Neural progenitor cell (in vitro differentiated cells): Measurements from ENCODE around the gene SPRED2. TPM values are rescaled to one million over a fixed set of nuclear protein-coding genes. Genes with fewer than 3 reads are reported as not detected.

ENCODE experiments used
- DNase-seq: peaks from one replicate; pipeline ENCODE4 v3.0.0-alpha.2; 2016; ENCODE audit warnings: low spot score
- H2AFZ ChIP-seq: fragments of 200-600 bp; sonication (generic); replicated peaks from 2 replicates; pipeline ENCODE4 v1.6.1; 2016; ENCODE audit warnings: antibody characterized with exemption
- H3F3A ChIP-seq: fragments of 200-600 bp; sonication (generic); 2 replicates; pipeline ENCODE4 v1.6.1; 2016; ENCODE audit warnings: antibody characterized with exemption, low read depth
- H3K27ac ChIP-seq: fragments of 200-600 bp; sonication (generic); 2 replicates; pipeline ENCODE4 v1.5.1; 2016; ENCODE audit warnings: mild to moderate bottlenecking
- H3K27me3 ChIP-seq: fragments of 200-600 bp; sonication (generic); 2 replicates; pipeline ENCODE4 v1.6.1; 2016; ENCODE audit warnings: mild to moderate bottlenecking, moderate library complexity
- H3K36me3 ChIP-seq: fragments of 200-600 bp; sonication (generic); 2 replicates; pipeline ENCODE4 v1.5.1; 2016
- H3K4me1 ChIP-seq: fragments of 200-600 bp; sonication (generic); 2 replicates; pipeline ENCODE4 v1.6.1; 2016; ENCODE audit warnings: mixed run types
- H3K4me2 ChIP-seq: fragments of 200-600 bp; sonication (generic); 2 replicates; pipeline ENCODE4 v1.6.1; 2016
- H3K4me3 ChIP-seq: fragments of 200-600 bp; sonication (generic); 2 replicates; pipeline ENCODE4 v1.5.1; 2016
- H3K79me2 ChIP-seq: fragments of 200-600 bp; sonication (generic); 2 replicates; pipeline ENCODE4 v1.6.1; 2016; ENCODE audit warnings: low read depth
- H3K9ac ChIP-seq: fragments of 200-600 bp; sonication (generic); 2 replicates; pipeline ENCODE4 v1.6.1; 2016
- H3K9me3 ChIP-seq: fragments of 200-600 bp; sonication (generic); 2 replicates; pipeline ENCODE4 v1.5.1; 2016; ENCODE audit warnings: low read depth
- H4K20me1 ChIP-seq: fragments of 200-600 bp; sonication (generic); 2 replicates; pipeline ENCODE4 v1.6.1; 2016; ENCODE audit warnings: low read depth
- H3K27ac Mint-ChIP-seq: 3 replicates; pipeline ENCODE4 v1.8.0; 2021; ENCODE audit warnings: mixed read lengths
- H3K27me3 Mint-ChIP-seq: 2 replicates; pipeline ENCODE4 v1.8.0; 2022; ENCODE audit warnings: low read depth, mild to moderate bottlenecking, inconsistent platforms, moderate library complexity, mixed read lengths; ENCODE audit not compliant: insufficient read depth
- H3K36me3 Mint-ChIP-seq: 3 replicates; pipeline ENCODE4 v1.8.0; 2021; ENCODE audit warnings: mixed read lengths
- H3K4me1 Mint-ChIP-seq: 3 replicates; pipeline ENCODE4 v1.8.0; 2021; ENCODE audit warnings: mixed read lengths
- H3K4me3 Mint-ChIP-seq: 3 replicates; pipeline ENCODE4 v1.8.0; 2021; ENCODE audit warnings: mild to moderate bottlenecking, moderate library complexity, mixed read lengths
- H3K9me3 Mint-ChIP-seq: 3 replicates; pipeline ENCODE4 v1.8.0; 2020; ENCODE audit warnings: mixed read lengths
- CTCF ChIP-seq: fragments of 200-600 bp; sonication (generic); IDR thresholded peaks from 2 replicates; pipeline ENCODE4 v1.5.1; 2017; ENCODE audit warnings: antibody characterized with exemption, mild to moderate bottlenecking
- EZH2 ChIP-seq: fragments of 200-600 bp; sonication (generic); IDR thresholded peaks from 2 replicates; pipeline ENCODE4 v1.6.1; 2017; ENCODE audit warnings: antibody characterized with exemption, mild to moderate bottlenecking, moderate library complexity
- EZH2phosphoT487 ChIP-seq: fragments of 200-600 bp; sonication (generic); IDR thresholded peaks from 2 replicates; pipeline ENCODE4 v1.6.1; 2017; ENCODE audit warnings: antibody characterized with exemption
- total RNA-seq: library from RNA; depleted of rRNA; stranded (reverse); fragments of >200 nt; gene quantifications from 2 replicates; pipeline ENCODE4 v1.2.3, GENCODE V29; 2015; ENCODE audit warnings: low replicate concordance

The SPRED2 gene
- total RNA-seq, 1 donor from 2014 or later, result 11.6 TPM

DNA sequence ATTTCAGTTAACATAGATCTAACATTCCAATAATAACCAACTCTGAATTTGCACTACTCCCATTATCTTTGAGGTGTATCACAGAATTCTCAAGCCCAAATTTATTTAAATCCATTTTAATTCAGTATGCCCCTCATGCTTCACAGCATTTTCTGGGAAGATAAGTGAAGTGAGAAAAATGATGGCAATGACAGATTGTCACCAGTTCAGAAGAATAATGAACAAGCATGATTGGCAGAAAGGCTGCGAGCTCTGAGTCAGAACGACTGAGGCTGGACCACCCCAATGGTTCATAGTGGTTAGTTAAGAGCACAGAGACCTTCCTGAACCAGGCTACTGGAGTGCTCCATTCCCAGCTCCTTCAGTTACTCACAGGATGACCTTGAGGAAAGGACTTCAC is 4.9 kb downstream of the SPRED2 start:
- no peak overlapping the region for H2AFZ ChIP-seq
- H3K27me3 Mint-ChIP-seq, result no peaks in the 10 kb centered on the region

GRCh38 chr2:65425276-65425675 is 7.1 kb downstream of the SPRED2 start:
- Mint-ChIP-seq H3K4me1 (peaks cover 40% of the 10 kb centered on the region), H3K27ac (no peak overlapping the region), H3K4me3 (no peak overlapping the region), H3K27me3 (no peaks in the 10 kb centered on the region), H3K9me3 (no peaks in the 10 kb centered on the region), H3K36me3 (no peaks in the 10 kb centered on the region)
- no peaks in the 10 kb centered on the region for H3K9me3 ChIP-seq
- peaks cover 17% of the 10 kb centered on the region for H3K4me1 ChIP-seq
- H3K4me2 ChIP-seq, result no peak overlapping the region
- TF ChIP-seq CTCF, result no peak
- TF ChIP-seq EZH2, result no peak
- H4K20me1 ChIP-seq, result peaks cover 97% of the 10 kb centered on the region
- no peak overlapping the region for H3K4me3 ChIP-seq
- H3K79me2 ChIP-seq, result peaks cover 83% of the 10 kb centered on the region
- no peak overlapping the region for H3K9ac ChIP-seq
- DNase-seq, result no peak
- H3K27me3 ChIP-seq, result peaks cover 28% of the 10 kb centered on the region
- no peak overlapping the region for H3K27ac ChIP-seq
- no peak overlapping the region for H2AFZ ChIP-seq
- H3K36me3 ChIP-seq, result no peaks in the 10 kb centered on the region
- peaks cover 11% of the 10 kb centered on the region for H3F3A ChIP-seq

More for the DNA sequence above, 4.9 kb downstream of the SPRED2 start:
- no peaks in the 10 kb centered on the region for H3K36me3 ChIP-seq
- H3K4me2 ChIP-seq, result no peak overlapping the region
- H3K4me1 ChIP-seq, result peaks cover 10% of the 10 kb centered on the region
- H3F3A ChIP-seq, result peaks cover 20% of the 10 kb centered on the region
- H3K27me3 ChIP-seq, result peaks cover 40% of the 10 kb centered on the region
- no peak for DNase-seq
- H3K4me1 Mint-ChIP-seq, result peaks cover 32% of the 10 kb centered on the region
- H3K27ac ChIP-seq, result no peak overlapping the region
- H3K36me3 Mint-ChIP-seq, result no peaks in the 10 kb centered on the region
- H3K9ac ChIP-seq, result no peak overlapping the region
- H3K27ac Mint-ChIP-seq, result no peak overlapping the region
- no peak overlapping the region for H3K4me3 Mint-ChIP-seq
- H4K20me1 ChIP-seq, result peaks cover 87% of the 10 kb centered on the region
- H3K4me3 ChIP-seq, result no peak overlapping the region
- no peaks in the 10 kb centered on the region for H3K9me3 Mint-ChIP-seq
- H3K9me3 ChIP-seq, result no peaks in the 10 kb centered on the region
- H3K79me2 ChIP-seq, result peaks cover 78% of the 10 kb centered on the region
- TF ChIP-seq EZH2phosphoT487 (no peak), EZH2 (no peak), CTCF (no peak)

GRCh38 chr2:65424391-65424790 is 8.0 kb downstream of the SPRED2 start:
- no peak overlapping the region for H3K9ac ChIP-seq
- H3K4me1 ChIP-seq, result peaks cover 9% of the 10 kb centered on the region
- peaks cover 90% of the 10 kb centered on the region for H4K20me1 ChIP-seq
- TF ChIP-seq CTCF, result no peak
- no peak for TF ChIP-seq EZH2phosphoT487
- no peak for TF ChIP-seq EZH2
- no peaks in the 10 kb centered on the region for H3K9me3 ChIP-seq
- H3K9me3 Mint-ChIP-seq, result no peaks in the 10 kb centered on the region
- no peaks in the 10 kb centered on the region for H3K27me3 Mint-ChIP-seq
- peaks cover 82% of the 10 kb centered on the region for H3K79me2 ChIP-seq
- H3K4me1 Mint-ChIP-seq, result peaks cover 31% of the 10 kb centered on the region
- no peak overlapping the region for H3K4me3 Mint-ChIP-seq
- no peak overlapping the region for H3K27ac Mint-ChIP-seq
- no peak overlapping the region for H3K4me2 ChIP-seq
- no peak overlapping the region for H3K27ac ChIP-seq
- H2AFZ ChIP-seq, result no peak overlapping the region
- H3F3A ChIP-seq, result peaks cover 2% of the 10 kb centered on the region
- no peak overlapping the region for H3K4me3 ChIP-seq
- no peaks in the 10 kb centered on the region for H3K36me3 Mint-ChIP-seq
- no peaks in the 10 kb centered on the region for H3K36me3 ChIP-seq
- peaks cover 19% of the 10 kb centered on the region for H3K27me3 ChIP-seq
- no peak for DNase-seq

GRCh38 chr2:65421432-65421748 is 11.0 kb downstream of the SPRED2 start:
- Histone ChIP-seq H3K27ac (no peak overlapping the region), H3F3A (no peaks in the 10 kb centered on the region), H3K4me1 (peaks cover 11% of the 10 kb centered on the region), H3K9ac (no peak overlapping the region), H3K9me3 (no peaks in the 10 kb centered on the region), H2AFZ (no peak overlapping the region), H3K36me3 (no peaks in the 10 kb centered on the region), H4K20me1 (peaks cover 66% of the 10 kb centered on the region), H3K27me3 (no peaks in the 10 kb centered on the region), H3K4me3 (no peak overlapping the region), H3K4me2 (no peak overlapping the region), H3K79me2 (peaks cover 63% of the 10 kb centered on the region)
- Mint-ChIP-seq H3K9me3 (no peaks in the 10 kb centered on the region), H3K4me3 (no peak overlapping the region), H3K36me3 (peaks cover 2% of the 10 kb centered on the region), H3K4me1 (peaks cover 16% of the 10 kb centered on the region), H3K27ac (no peak overlapping the region), H3K27me3 (no peaks in the 10 kb centered on the region)
- no peak for DNase-seq
- no peak for TF ChIP-seq EZH2phosphoT487
- TF ChIP-seq EZH2, result no peak
